ENCODE results near the gene MAGI1.

DNA sequence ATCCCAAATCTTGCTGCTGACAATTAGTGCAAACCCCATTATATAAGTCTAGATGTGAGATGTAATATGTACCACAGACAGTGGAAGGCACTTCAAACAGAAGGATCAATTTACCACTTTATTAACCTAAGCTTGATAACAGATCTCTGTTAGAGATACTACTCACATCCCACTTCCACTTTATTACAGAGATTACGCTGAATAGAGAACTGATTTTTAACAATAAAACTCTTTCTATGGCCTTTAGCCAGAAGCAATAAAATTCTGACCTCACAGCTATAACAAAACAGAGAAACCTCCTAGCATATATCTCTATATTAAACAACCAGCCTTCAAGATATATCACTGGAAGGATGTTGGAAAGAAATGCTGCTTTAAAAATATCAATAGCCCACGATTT is 517.7 kb downstream of the MAGI1 start:
- TF ChIP-seq POLR2A (IDR thresholded peaks at IDR 0.05; ENCODE audit: borderline replicate concordance, extremely low read depth, insufficient read depth, insufficient read length) (no peak), MAX (IDR thresholded peaks at IDR 0.05) (no peak), SIN3A (IDR thresholded peaks at IDR 0.05; ENCODE audit: low read depth) (no peak), EZH2 (IDR thresholded peaks at IDR 0.05) (no peak), ZNF274 (IDR thresholded peaks at IDR 0.05; ENCODE audit: low read depth, low read length) (no peak)
- TF ChIP-seq, protein P1, sequence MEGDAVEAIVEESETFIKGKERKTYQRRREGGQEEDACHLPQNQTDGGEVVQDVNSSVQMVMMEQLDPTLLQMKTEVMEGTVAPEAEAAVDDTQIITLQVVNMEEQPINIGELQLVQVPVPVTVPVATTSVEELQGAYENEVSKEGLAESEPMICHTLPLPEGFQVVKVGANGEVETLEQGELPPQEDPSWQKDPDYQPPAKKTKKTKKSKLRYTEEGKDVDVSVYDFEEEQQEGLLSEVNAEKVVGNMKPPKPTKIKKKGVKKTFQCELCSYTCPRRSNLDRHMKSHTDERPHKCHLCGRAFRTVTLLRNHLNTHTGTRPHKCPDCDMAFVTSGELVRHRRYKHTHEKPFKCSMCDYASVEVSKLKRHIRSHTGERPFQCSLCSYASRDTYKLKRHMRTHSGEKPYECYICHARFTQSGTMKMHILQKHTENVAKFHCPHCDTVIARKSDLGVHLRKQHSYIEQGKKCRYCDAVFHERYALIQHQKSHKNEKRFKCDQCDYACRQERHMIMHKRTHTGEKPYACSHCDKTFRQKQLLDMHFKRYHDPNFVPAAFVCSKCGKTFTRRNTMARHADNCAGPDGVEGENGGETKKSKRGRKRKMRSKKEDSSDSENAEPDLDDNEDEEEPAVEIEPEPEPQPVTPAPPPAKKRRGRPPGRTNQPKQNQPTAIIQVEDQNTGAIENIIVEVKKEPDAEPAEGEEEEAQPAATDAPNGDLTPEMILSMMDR (IDR thresholded peaks at IDR 0.05 in 2 of 3, conservative IDR thresholded peaks at IDR 0.05 in 1 of 3; ENCODE audit: borderline replicate concordance in 1 of 3, insufficient read depth in 1 of 3, low read depth in 2 of 3, low read length in 2 of 3) = no peak
